DND-41 (cell line): ENCODE measurements around the gene MCOLN1.

Experiments used
- ATAC-seq: fragments of 200-7000 bp; cut with Tn5 transposase; 3 replicates; pipeline ENCODE4 v1.9.1; 2021; ENCODE audit warnings: low read depth; ENCODE audit not compliant: insufficient read depth
- DNase-seq: peaks from one replicate; pipeline ENCODE4 v3.0.0-alpha.2; 2020
- H2AFZ ChIP-seq: 2 replicates; pipeline ENCODE4 v1.6.0; 2012; ENCODE audit warnings: low read depth, low read length
- H3K27ac ChIP-seq: 2 replicates; pipeline ENCODE4 v1.5.1; 2012; ENCODE audit warnings: low read length, inconsistent platforms
- H3K27me3 ChIP-seq: fragments of 200-600 bp; sonication (generic); 2 replicates; pipeline ENCODE4 v1.6.0; 2012; ENCODE audit warnings: low read length, mild to moderate bottlenecking, inconsistent platforms; ENCODE audit not compliant: insufficient read depth, poor library complexity
- H3K36me3 ChIP-seq: 2 replicates; pipeline ENCODE4 v1.5.1; 2012; ENCODE audit warnings: low read length, inconsistent platforms; ENCODE audit not compliant: insufficient read depth
- H3K4me1 ChIP-seq: 2 replicates; pipeline ENCODE4 v1.5.1; 2012; ENCODE audit warnings: mild to moderate bottlenecking, low read length; ENCODE audit not compliant: insufficient read depth
- H3K4me2 ChIP-seq: 2 replicates; pipeline ENCODE4 v1.6.0; 2012; ENCODE audit warnings: mild to moderate bottlenecking, moderate library complexity, low read length, inconsistent platforms; ENCODE audit not compliant: insufficient read depth
- H3K4me3 ChIP-seq, 2 experiments: fragments of 200-600 bp in 1 of 2; shearing (Covaris generic) in 1 of 2; 2 replicates each; pipeline ENCODE4 v1.5.1; 2012 to 2016; ENCODE audit warnings: inconsistent platforms in 2 of 2, low read length in 2 of 2, mild to moderate bottlenecking in 2 of 2, low read depth in 1 of 2, moderate library complexity in 1 of 2
- H3K79me2 ChIP-seq: 2 replicates; pipeline ENCODE4 v1.6.0; 2012; ENCODE audit warnings: low read length, inconsistent platforms; ENCODE audit not compliant: insufficient read depth
- H3K9ac ChIP-seq: 2 replicates; pipeline ENCODE4 v1.6.0; 2012; ENCODE audit warnings: low read depth, mild to moderate bottlenecking, inconsistent platforms, low read length, moderate library complexity
- H3K9me3 ChIP-seq: 2 replicates; pipeline ENCODE4 v1.5.1; 2012; ENCODE audit warnings: low read length, moderate library complexity, mild to moderate bottlenecking, inconsistent platforms; ENCODE audit not compliant: insufficient read depth, severe bottlenecking
- H4K20me1 ChIP-seq: 2 replicates; pipeline ENCODE4 v1.6.0; 2012; ENCODE audit warnings: low read length; ENCODE audit not compliant: insufficient read depth
- EZH2 ChIP-seq: IDR thresholded peaks from 3 replicates; pipeline ENCODE4 v1.6.1; 2012; ENCODE audit warnings: borderline replicate concordance, low read depth, mild to moderate bottlenecking, moderate library complexity, low read length, inconsistent platforms; ENCODE audit not compliant: severe bottlenecking
- TF ChIP-seq, protein P1 (sequence below): IDR thresholded peaks from 2 replicates; pipeline ENCODE4 v1.5.1; 2012; ENCODE audit warnings: borderline replicate concordance, low read length, moderate library complexity, mild to moderate bottlenecking; ENCODE audit not compliant: poor library complexity, severe bottlenecking; ENCODE audit errors: extremely low read depth

The MCOLN1 gene

DNA sequence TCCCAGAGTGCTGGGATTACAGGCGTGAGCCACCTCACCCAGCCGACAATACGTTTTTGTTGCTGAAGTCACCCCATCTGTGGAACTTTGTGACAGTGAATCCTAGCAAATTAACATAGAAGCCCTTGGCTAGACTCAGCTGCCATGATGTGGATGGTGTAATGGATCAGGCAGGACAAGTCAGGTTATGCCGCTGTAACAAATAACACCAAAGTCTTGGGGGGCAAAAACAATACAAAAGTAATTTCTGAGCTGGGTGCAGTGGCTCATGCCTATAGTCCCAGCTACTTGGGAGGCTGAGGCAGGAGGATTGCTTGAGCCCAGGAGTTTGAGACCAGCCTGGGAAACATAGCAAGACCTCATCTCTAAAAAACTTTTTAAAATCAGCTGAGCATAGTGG lies 42.4 kb downstream of the MCOLN1 start:
- DNase-seq (no peak), ATAC-seq (no peak)
- no peaks in the 10 kb centered on the region for H3K4me1 ChIP-seq
- H3K27me3 ChIP-seq = no peaks in the 10 kb centered on the region
- H3K9ac ChIP-seq = no peak overlapping the region
- H2AFZ ChIP-seq = no peak overlapping the region
- H3K4me3 ChIP-seq = no peak overlapping the region
- no peak for TF ChIP-seq EZH2
- TF ChIP-seq, protein P1, sequence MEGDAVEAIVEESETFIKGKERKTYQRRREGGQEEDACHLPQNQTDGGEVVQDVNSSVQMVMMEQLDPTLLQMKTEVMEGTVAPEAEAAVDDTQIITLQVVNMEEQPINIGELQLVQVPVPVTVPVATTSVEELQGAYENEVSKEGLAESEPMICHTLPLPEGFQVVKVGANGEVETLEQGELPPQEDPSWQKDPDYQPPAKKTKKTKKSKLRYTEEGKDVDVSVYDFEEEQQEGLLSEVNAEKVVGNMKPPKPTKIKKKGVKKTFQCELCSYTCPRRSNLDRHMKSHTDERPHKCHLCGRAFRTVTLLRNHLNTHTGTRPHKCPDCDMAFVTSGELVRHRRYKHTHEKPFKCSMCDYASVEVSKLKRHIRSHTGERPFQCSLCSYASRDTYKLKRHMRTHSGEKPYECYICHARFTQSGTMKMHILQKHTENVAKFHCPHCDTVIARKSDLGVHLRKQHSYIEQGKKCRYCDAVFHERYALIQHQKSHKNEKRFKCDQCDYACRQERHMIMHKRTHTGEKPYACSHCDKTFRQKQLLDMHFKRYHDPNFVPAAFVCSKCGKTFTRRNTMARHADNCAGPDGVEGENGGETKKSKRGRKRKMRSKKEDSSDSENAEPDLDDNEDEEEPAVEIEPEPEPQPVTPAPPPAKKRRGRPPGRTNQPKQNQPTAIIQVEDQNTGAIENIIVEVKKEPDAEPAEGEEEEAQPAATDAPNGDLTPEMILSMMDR = no peak
- no peaks in the 10 kb centered on the region; the same call in 1 of the 2 replicates for H4K20me1 ChIP-seq
- no peaks in the 10 kb centered on the region for H3K9me3 ChIP-seq
- H3K27ac ChIP-seq = no peak overlapping the region
- no peak overlapping the region for H3K4me2 ChIP-seq
- H3K79me2 ChIP-seq = no peaks in the 10 kb centered on the region
- H3K36me3 ChIP-seq = no peaks in the 10 kb centered on the region

DNA sequence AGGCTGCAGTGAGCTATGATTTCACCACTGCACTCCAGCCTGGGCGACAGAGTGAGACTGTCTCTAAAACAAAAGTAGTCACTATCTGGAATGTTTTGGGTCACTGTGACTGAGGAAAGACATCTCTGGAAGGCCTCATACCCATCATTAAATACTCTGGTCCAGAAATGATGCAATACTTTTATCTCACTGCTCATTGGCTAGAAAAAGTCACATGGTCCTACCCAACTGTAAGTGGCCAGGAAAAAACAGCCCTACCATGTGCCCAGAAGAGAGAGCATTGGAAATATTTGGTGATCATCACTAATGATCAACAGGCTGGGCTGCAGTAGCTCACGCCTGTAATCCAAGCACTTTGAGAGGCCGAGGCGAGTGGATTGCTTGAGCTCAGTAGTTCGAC lies 42.9 kb downstream of the MCOLN1 start:
- ATAC-seq (no peak), DNase-seq (no peak)
- no peak overlapping the region for H3K27ac ChIP-seq
- H2AFZ ChIP-seq = no peak overlapping the region
- H3K27me3 ChIP-seq = no peaks in the 10 kb centered on the region
- TF ChIP-seq, protein P1 = no peak
- TF ChIP-seq EZH2 = no peak
- H3K4me2 ChIP-seq = no peak overlapping the region
- H3K36me3 ChIP-seq = no peaks in the 10 kb centered on the region
- no peaks in the 10 kb centered on the region for H3K79me2 ChIP-seq
- no peaks in the 10 kb centered on the region for H3K4me1 ChIP-seq
- no peaks in the 10 kb centered on the region for H3K9me3 ChIP-seq
- no peak overlapping the region for H3K9ac ChIP-seq
- H4K20me1 ChIP-seq = no peaks in the 10 kb centered on the region; the same call in 1 of the 2 replicates
- H3K4me3 ChIP-seq = no peak overlapping the region

DNA sequence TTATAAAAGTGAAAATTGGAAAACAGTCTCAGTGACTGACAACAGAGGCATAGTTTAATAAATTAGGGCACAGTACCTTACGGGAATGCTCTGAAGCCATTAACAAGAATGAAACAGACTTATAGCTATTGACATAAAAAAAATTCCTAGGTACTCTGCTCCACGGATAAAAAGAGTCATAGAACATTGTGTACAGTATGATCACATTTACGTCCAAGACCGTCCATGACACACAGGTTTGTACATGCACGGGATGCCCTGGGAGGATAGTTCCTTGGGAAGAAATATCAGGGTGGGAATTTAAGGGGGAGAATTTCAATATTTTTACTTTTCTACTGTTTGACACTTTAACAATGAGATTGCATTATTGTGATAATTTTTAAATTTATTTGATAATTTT lies 48.3 kb downstream of the MCOLN1 start:
- H3K27me3 ChIP-seq = no peaks in the 10 kb centered on the region
- no peak for TF ChIP-seq EZH2
- TF ChIP-seq, protein P1 = no peak
- H3K27ac ChIP-seq = no peak overlapping the region
- no peak for ATAC-seq
- H3K4me2 ChIP-seq = no peak overlapping the region
- no peak overlapping the region for H3K4me3 ChIP-seq
- H3K9me3 ChIP-seq = no peaks in the 10 kb centered on the region
- H2AFZ ChIP-seq = no peak overlapping the region
- no peaks in the 10 kb centered on the region for H3K4me1 ChIP-seq
- no peak overlapping the region for H3K9ac ChIP-seq
- H3K79me2 ChIP-seq = no peaks in the 10 kb centered on the region
- H3K36me3 ChIP-seq = no peaks in the 10 kb centered on the region
- DNase-seq = no peak
- no peaks in the 10 kb centered on the region for H4K20me1 ChIP-seq
